ENCODE data around the gene PPP1R7.

Gene PPP1R7

GRCh38 chr2:241216211-241216761, 66.0 kb downstream of the PPP1R7 start:
- no peak for DNase-seq

GRCh38 chr2:241217320-241218031, 67.2 kb downstream of the PPP1R7 start:
- DNase-seq = peak; percentile 37

DNA sequence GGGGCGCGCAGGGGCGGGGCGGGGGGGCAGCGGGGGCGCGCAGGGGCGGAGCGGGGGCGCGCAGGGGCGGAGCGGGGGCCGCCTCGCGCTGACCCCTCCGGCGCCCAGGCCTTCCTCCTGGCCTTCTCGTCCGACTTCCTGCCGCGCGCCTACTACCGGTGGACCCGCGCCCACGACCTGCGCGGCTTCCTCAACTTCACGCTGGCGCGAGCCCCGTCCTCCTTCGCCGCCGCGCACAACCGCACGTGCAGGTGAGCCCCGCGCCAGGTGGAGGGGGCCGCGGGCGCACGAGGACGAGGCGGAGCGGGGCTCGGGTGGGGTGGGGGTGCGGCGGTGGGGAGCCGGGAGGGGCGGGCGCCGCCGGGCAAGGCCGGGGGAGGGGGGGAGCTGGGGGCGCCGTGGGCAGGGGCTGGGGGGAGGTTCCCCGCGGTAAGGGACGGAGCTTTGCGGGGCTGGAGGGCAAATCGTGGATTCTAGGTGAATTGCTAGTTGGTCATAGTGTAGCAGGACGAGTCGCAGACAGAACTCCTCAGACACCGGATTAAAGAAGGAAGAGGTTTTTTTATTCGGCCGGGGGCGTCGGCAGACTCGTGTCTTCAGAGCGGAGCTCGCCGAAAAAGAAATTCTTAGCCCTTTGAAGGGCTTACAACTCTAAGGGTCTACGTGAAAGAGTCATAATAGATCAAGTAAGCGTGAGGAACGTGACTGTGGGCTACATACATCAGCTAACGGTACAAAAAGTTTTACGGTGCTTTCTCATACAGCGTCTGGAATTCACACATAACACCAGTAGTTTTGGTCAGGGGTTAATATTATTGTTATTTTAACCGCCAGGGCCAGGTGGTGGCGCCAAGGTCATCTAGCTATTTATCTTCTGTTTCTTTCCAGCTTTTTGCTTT, 68.1 kb downstream of the PPP1R7 start:
- DNase-seq = peak; percentile 57

DNA sequence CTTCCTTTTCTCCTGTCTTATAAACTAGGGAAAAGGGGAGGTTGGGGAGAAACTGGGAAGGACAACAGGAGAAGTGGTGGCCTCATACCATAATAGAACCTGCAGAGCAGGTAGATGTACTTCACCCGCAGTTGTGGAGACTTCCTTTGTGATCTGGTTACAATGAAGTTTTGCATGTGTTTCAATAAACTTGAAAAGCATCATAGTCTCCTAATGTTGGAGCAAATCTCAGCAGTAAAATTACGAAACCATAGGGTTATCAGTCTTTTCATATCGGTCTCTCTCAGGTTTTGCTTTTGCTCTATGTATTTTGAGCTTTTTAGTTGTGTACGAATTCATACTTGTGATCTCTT, 68.7 kb downstream of the PPP1R7 start:
- no peak for DNase-seq

- no peak for DNase-seq
Observed at GRCh38 chr2:241219856-241220356, 69.6 kb downstream of the PPP1R7 start.

GRCh38 chr2:241223211-241224017, 73.1 kb downstream of the PPP1R7 start:
- DNase-seq = no peak

DNA sequence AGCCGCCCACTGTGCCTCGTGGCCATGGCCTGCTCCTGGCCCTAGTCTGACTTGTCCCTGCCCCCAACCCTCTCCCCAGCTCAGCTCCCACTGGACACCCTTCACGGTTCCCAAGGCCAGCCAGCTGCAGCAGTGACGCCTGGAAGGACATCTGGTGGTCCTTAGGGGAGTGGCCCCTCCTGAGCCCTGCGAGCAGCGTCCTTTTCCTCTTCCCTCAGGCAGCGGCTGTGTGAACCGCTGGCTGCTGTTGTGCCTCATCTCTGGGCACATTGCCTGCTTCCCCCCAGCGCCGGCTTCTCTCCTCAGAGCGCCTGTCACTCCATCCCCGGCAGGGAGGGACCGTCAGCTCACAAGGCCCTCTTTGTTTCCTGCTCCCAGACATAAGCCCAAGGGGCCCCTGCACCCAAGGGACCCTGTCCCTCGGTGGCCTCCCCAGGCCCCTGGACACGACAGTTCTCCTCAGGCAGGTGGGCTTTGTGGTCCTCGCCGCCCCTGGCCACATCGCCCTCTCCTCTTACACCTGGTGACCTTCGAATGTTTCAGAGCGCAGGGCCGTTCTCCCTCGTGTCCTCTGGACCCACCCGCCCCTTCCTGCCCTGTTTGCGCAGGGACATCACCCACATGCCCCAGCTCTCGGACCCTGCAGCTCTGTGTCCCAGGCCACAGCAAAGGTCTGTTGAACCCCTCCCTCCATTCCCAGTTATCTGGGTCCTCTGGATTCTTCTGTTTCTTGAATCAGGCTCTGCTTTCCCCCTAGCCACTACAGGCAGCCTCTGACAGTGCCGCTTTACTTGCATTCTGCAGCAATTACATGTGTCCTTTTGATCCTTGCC, 74.0 kb downstream of the PPP1R7 start:
- no peak for DNase-seq

GRCh38 chr2:241224851-241225438, 74.7 kb downstream of the PPP1R7 start:
- DNase-seq = no peak

- no peak for DNase-seq
Observed at GRCh38 chr2:241225545-241225944, 75.3 kb downstream of the PPP1R7 start.

DNA sequence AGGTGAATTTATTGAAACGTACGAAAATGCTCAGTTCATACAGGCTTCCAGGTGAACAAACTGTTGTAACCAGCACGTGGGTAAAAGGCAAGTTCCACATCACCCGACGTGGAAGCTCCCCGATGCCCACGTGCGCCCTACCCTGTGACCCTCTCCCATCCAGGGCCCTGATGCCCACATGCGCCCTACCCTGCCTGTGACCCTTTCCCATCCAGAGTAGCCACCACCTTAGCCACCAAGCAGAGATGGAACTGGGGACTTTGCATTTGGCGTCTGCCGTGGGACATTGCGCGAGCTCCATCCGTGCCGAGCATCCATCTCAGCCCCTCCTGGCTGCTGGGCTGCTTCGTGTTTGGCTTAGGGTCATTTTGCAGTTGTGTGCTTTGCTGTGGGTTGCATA, 75.7 kb downstream of the PPP1R7 start:
- DNase-seq = no peak

DNA sequence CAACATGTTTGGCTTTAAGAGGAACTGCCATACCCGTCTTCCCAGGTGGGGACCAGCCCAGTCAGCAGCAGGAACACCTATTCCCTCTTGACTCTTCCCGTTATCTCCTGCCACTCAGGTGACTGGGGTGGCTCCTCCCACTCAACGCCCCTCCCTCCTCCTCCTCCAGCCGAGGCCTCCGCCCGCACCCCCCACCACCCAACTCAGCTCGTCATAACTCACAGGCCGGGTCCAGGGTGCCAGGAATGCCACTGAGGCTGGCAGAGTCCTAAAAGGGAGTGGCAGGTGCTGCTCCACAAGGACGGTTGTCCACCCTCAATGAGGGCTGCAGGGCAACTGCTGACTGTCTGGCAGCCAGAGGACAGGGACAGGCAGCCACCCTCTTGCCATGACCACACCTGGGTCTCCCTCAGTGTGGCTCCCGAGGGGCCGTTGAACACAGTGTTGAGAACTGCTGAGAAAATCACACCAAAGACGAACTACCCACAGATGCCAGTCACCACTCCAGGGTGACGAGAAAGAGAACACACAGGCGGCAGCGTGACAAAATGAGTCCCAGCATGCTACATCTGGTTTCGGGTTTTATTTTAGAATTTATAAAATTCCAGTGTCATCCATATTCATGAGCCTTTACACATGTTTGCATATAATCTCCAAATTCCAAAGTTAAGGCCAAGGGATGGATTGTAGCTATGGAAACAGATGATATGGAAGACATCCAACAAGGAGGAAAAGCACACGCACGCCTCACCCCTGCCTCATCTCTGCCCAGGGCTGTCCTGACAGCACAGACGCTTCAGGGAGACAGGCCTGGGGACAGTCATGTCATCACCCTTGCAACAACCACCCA, 76.7 kb downstream of the PPP1R7 start:
- no peak for DNase-seq

DNA sequence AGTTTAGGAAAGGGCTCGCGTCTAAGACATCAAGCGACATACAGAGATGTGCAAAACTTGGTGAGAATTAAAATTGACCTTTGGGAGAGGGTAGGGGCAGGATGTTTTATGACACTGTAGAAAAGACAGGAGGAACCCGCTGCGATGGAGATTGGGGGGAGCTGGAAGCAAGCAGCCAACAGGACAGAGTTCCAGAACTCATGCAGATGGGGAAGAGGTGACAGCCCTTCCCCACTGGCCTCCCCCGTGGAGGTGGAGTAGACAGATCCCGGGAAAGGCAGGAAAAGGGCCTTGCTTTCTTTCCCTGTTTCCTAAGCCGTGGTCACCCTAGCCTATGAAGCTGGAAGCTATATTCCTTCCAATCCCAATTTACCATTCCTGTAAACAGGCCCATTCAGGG, 77.3 kb downstream of the PPP1R7 start:
- DNase-seq = no peak

- no peak for DNase-seq
Observed at GRCh38 chr2:241228081-241228859, 78.0 kb downstream of the PPP1R7 start.

- no peak for DNase-seq
Observed at GRCh38 chr2:241228860-241229516, 78.7 kb downstream of the PPP1R7 start.

- DNase-seq = no peak
Observed at GRCh38 chr2:241229563-241230401, 79.5 kb downstream of the PPP1R7 start.

DNA sequence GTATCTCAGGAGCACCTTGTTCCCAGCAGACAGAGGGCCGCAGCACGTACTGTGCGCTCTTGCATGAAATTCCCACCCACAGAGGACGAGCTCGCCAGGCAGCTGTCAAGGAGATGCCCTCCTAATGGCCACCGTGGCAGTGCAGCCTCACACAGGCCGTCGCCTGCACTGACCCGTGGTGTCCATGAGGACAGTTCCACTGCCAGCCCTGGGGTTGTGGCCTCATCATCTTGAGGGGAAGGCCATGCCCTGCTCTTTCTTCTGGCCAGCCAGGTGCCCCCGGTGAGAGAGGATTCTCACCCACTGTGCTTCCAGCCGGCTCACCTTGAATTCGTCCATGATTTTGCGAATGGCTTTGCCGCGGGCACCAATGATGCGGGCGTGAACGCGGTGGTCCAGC, 80.2 kb downstream of the PPP1R7 start:
- no peak for DNase-seq

DNA sequence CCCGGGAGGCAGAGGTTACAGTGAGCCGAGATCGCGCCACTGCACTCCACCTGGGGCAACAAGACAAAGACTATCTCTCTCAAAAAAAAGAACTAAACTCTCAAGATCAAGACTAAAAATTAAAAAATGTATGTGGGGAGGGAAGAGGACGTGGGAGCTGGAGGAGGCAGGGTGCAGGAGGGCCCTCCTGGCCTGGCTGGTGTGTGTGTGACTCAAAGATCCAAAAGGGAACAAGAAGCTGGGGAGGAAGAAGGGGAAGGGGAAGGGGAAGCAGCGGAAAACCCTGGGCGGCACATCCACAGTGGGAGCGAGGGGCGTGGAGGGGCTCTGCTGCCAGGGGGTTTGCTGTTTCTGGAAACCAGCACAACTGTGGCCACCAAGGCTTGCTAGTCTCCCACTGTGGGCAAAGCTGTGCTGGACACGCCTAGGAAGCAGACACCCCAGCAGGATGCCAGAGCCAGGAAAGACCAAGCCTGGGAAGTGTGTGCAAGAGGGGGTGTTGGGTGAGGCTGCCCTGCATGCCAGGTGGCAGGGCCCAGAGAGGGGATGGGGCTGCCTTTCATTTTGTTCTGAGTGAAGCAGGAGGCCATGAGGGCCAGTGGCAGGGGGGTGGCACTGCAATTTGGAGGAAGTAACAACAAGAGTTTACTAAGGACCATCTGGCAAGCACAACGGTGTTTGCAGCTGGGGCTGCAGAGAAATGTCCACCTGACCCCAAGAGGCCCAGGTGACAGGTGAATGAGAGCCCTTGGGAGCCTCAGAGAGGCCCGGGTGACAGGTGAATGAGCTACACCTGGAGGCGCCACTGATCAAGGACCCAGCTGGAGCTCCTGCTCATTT, 82.7 kb downstream of the PPP1R7 start:
- no peak for DNase-seq
